Measurements from ENCODE around the gene KLC1. TPM values are rescaled to one million over a fixed set of nuclear protein-coding genes. Genes with fewer than 3 reads are reported as not detected.

Gene KLC1
- total and polyA plus RNA-seq, 2 of the 8 experiments (the other 6 are each of a cell fraction or from before 2014, with no cell fraction given) = 84.6 to 134 TPM

DNA sequence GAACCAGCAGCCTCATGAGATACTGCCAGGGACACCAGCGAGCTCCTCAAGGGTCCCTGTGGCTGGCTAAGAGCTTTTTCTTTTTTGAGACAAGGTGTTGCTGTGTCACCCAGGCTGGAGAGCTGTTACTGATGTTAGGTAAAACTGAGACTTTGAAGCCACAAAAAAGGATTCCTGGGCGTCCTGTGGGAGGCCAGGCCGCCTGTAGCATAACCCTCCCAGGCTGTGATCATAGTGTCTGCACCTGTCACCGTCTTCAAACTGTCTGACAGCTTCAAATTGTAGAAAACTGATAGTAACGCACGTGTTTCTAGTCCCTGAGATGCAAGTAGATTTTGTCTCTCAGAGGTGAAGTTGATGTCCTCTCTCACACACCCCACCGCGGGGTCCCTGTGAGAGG lies 90.7 kb downstream of the KLC1 start:
- peaks cover 0 to 72% of the 10 kb centered on the region in 2 experiments; a peak in 3 of 4 replicates for H3K79me2 ChIP-seq (ENCODE audit: control insufficient read depth in 1 of 2, insufficient read depth in 2 of 2, low read length in 2 of 2)
- H3K27me3 ChIP-seq (replicated peaks in 1 of 4; ENCODE audit: control insufficient read depth in 3 of 4, extremely low read depth in 1 of 4, insufficient read depth in 3 of 4, low read length in 3 of 4) = no peaks in the 10 kb centered on the region
- CTCF ChIA-PET (ENCODE audit: partially characterized antibody) = interaction anchor here (0.8 to 2.5 kb wide), 4 partner anchors 9 to 16 kb away, joined by 3 to 9 read pairs (median 3); no protein-coding TSS in a partner anchor
- no peak overlapping the region for H2BK15ac ChIP-seq (ENCODE audit: low read length)
- peaks cover 15 to 24% of the 10 kb centered on the region in 2 experiments for H4K20me1 ChIP-seq (replicated peaks in 1 of 2; ENCODE audit: control insufficient read depth in 1 of 2, insufficient read depth in 2 of 2, low read length in 2 of 2)
- H3K4me2 ChIP-seq (ENCODE audit: insufficient read depth in 1 of 2, low read depth in 2 of 2, low read length in 2 of 2) = no peak overlapping the region
- no peak overlapping the region for H2BK20ac ChIP-seq (ENCODE audit: low read length)
- no peak overlapping the region for H2AFZ ChIP-seq (ENCODE audit: low read length)
- peaks cover 4% of the 10 kb centered on the region; the same call in 1 of the 2 replicates for H3K23me2 ChIP-seq (ENCODE audit: low read depth, low read length)
- 88% methylated on average over 8 of the region's 8 CpGs; no CpG with 5 or more reads in 1 of the 2 experiments for WGBS, 2 experiments (ENCODE audit: extremely low coverage in 1 of 2, insufficient coverage in 1 of 2, insufficient read length in 1 of 2, insufficient replicate concordance in 2 of 2, low coverage in 1 of 2, low lambda C conversion rate in 2 of 2, missing lambda C conversion rate in 1 of 2)
- H2AK5ac ChIP-seq (ENCODE audit: low read depth, low read length) = no peak overlapping the region
- no peaks in the 10 kb centered on the region for H3K9me3 ChIP-seq (ENCODE audit: insufficient read depth in 2 of 2, low read depth in 1 of 2, low read length in 1 of 2)
- no peak overlapping the region for H3K14ac ChIP-seq (ENCODE audit: insufficient read length)
- H3K18ac ChIP-seq (ENCODE audit: extremely low read depth, low read length) = no peak overlapping the region
- no peak overlapping the region for H2BK5ac ChIP-seq (ENCODE audit: low read depth, low read length)
- no peak overlapping the region for H3K4me3 ChIP-seq (ENCODE audit: extremely low read depth in 1 of 4, insufficient read depth in 2 of 4, low read depth in 3 of 4, low read length in 4 of 4)
- no peak for TF ChIP-seq TEAD4 (IDR thresholded peaks at IDR 0.05; ENCODE audit: low read depth, low read length)
- DNase-seq (ENCODE audit: low read depth in 1 of 2, low spot score in 2 of 2) (no peak), FAIRE-seq (no peak)
- H2BK120ac ChIP-seq (replicated peaks; ENCODE audit: low read depth, low read length) = no peak overlapping the region
- H4K8ac ChIP-seq (ENCODE audit: extremely low read depth, insufficient read depth, low read length) = no peak overlapping the region
- no peak overlapping the region for H4K5ac ChIP-seq (ENCODE audit: insufficient read length, low read depth, low read length)
- no peak overlapping the region for H3K56ac ChIP-seq (replicated peaks; ENCODE audit: insufficient read length, low read depth, low read length)
- H3K36me3 ChIP-seq (ENCODE audit: control insufficient read depth in 2 of 4, insufficient read depth in 4 of 4, low read length in 3 of 4) = no peaks in the 10 kb centered on the region; a peak in 1 of 8 replicates
- H3K4me1 ChIP-seq (replicated peaks in 1 of 4; ENCODE audit: control insufficient read depth in 3 of 4, insufficient read depth in 4 of 4, low read length in 3 of 4) = peaks cover 0 to 6% (median 0%) of the 10 kb centered on the region in 4 experiments; a peak in 3 of 7 replicates
- H3K79me1 ChIP-seq (ENCODE audit: low read depth, low read length) = peaks cover 22% of the 10 kb centered on the region
- no peak overlapping the region for H4K91ac ChIP-seq (replicated peaks; ENCODE audit: insufficient read length, low read length)
- H2BK12ac ChIP-seq (ENCODE audit: low read depth, low read length) = no peak overlapping the region
- no peak overlapping the region for H3K27ac ChIP-seq (ENCODE audit: low read depth, low read length)
- no peak overlapping the region for H3K4ac ChIP-seq (replicated peaks; ENCODE audit: insufficient read length, low read depth, low read length)
- POLR2A ChIA-PET (ENCODE audit: partially characterized antibody) = interaction anchor here (0.9 to 2.0 kb wide), 2 partner anchors 15 to 19 kb away, joined by 3 to 7 read pairs; no protein-coding TSS in a partner anchor
- no peak overlapping the region for H3K9ac ChIP-seq (replicated peaks in 1 of 4; ENCODE audit: extremely low read depth in 1 of 4, low read depth in 3 of 4, low read length in 3 of 4)
- H3K23ac ChIP-seq (ENCODE audit: insufficient read length) = no peak overlapping the region
